ENCODE measurements around the gene LGALS7.

LGALS7 gene

GRCh38 chr19:38741670-38742069 lies 31.6 kb downstream of the LGALS7 start:
- no peaks in the 10 kb centered on the region for H3K27me3 ChIP-seq (replicated peaks; ENCODE audit: control insufficient read depth, insufficient read depth, low read length)
- no peak for TF ChIP-seq CTCF (IDR thresholded peaks at IDR 0.05; ENCODE audit: insufficient read depth, low read length, poor library complexity, severe bottlenecking)
- no peak for DNase-seq (ENCODE audit: extremely low read depth, insufficient read length)
- H3K4me3 ChIP-seq (replicated peaks; ENCODE audit: low read depth, low read length) = no peak overlapping the region
- no peaks in the 10 kb centered on the region for H3K36me3 ChIP-seq (ENCODE audit: control insufficient read depth, insufficient read depth, low read length)

- DNase-seq (ENCODE audit: extremely low read depth, insufficient read length) = no peak
- Histone ChIP-seq H3K4me3 (replicated peaks; ENCODE audit: low read depth, low read length) (no peak overlapping the region), H3K27me3 (replicated peaks; ENCODE audit: control insufficient read depth, insufficient read depth, low read length) (no peaks in the 10 kb centered on the region), H3K36me3 (ENCODE audit: control insufficient read depth, insufficient read depth, low read length) (no peaks in the 10 kb centered on the region)
- no peak for TF ChIP-seq CTCF (IDR thresholded peaks at IDR 0.05; ENCODE audit: insufficient read depth, low read length, poor library complexity, severe bottlenecking)
Measured at GRCh38 chr19:38740932-38741331, 32.4 kb downstream of the LGALS7 start.

GRCh38 chr19:38740257-38740592 lies 33.1 kb downstream of the LGALS7 start:
- no peak for DNase-seq (ENCODE audit: extremely low read depth, insufficient read length)
- Histone ChIP-seq H3K4me3 (replicated peaks; ENCODE audit: low read depth, low read length) (no peak overlapping the region), H3K27me3 (replicated peaks; ENCODE audit: control insufficient read depth, insufficient read depth, low read length) (no peaks in the 10 kb centered on the region), H3K36me3 (ENCODE audit: control insufficient read depth, insufficient read depth, low read length) (no peaks in the 10 kb centered on the region)
- TF ChIP-seq CTCF (IDR thresholded peaks at IDR 0.05; ENCODE audit: insufficient read depth, low read length, poor library complexity, severe bottlenecking) = no peak

GRCh38 chr19:38739440-38740256 lies 33.7 kb downstream of the LGALS7 start:
- Histone ChIP-seq H3K36me3 (ENCODE audit: control insufficient read depth, insufficient read depth, low read length) (no peaks in the 10 kb centered on the region), H3K27me3 (replicated peaks; ENCODE audit: control insufficient read depth, insufficient read depth, low read length) (no peaks in the 10 kb centered on the region), H3K4me3 (replicated peaks; ENCODE audit: low read depth, low read length) (no peak overlapping the region)
- no peak for TF ChIP-seq CTCF (IDR thresholded peaks at IDR 0.05; ENCODE audit: insufficient read depth, low read length, poor library complexity, severe bottlenecking)
- no peak for DNase-seq (ENCODE audit: extremely low read depth, insufficient read length)

- no peaks in the 10 kb centered on the region for H3K27me3 ChIP-seq (replicated peaks; ENCODE audit: control insufficient read depth, insufficient read depth, low read length)
- DNase-seq (ENCODE audit: extremely low read depth, insufficient read length) = no peak
- no peak overlapping the region for H3K4me3 ChIP-seq (replicated peaks; ENCODE audit: low read depth, low read length)
- no peak for TF ChIP-seq CTCF (IDR thresholded peaks at IDR 0.05; ENCODE audit: insufficient read depth, low read length, poor library complexity, severe bottlenecking)
- no peaks in the 10 kb centered on the region for H3K36me3 ChIP-seq (ENCODE audit: control insufficient read depth, insufficient read depth, low read length)
Measured at GRCh38 chr19:38737921-38738737, 35.2 kb downstream of the LGALS7 start.

All from GM06990 (cell line).